T1000 (cell line): ENCODE measurements around the gene SMIM45.
"Not testable (repeated sequence)": the region's sequence is repeated elsewhere in the genome, so short reads cannot be mapped to it uniquely, and the experiment has no call there.

Experiments used
- DNase-seq: peaks from one replicate; lab custom pipeline; 2025; ENCODE audit warnings: mixed read lengths; lab: John Stamatoyannopoulos, UW

The SMIM45 gene

DNA sequence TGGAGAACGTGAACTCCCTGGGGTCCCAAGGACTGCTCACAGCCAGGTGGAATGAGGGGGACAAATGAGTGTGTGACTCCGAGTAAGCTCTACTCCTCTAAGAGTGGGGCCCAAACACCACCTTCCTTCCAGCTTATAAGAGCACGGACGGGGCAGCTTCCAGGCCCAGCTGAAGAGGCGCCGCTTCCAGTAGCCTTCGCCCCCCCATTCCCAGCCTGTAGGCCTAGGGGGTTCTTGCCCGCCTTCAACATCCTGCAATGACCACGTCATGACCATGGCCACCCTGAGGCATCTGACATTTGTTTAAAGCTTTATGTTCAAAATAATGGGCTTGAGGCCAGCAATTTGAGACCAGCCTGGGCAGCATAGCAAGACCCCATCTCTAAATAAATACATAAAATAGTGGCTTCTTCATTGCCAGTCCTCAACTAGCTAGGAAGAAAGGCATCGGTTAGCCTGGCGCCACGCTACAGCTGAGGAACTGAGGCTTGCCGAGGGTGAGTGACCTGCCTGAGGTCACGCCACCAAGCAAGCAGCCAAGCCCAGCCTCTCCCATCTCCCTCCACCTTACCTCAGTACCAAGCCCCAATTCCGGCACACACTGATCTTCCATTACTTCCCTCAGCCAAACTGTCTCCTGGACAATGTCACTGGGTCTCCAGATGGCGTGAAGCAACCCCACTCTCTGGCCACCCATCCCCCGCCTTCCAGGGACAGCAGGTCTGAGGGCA is 17.5 kb upstream of the SMIM45 start:
- no peak for DNase-seq

DNA sequence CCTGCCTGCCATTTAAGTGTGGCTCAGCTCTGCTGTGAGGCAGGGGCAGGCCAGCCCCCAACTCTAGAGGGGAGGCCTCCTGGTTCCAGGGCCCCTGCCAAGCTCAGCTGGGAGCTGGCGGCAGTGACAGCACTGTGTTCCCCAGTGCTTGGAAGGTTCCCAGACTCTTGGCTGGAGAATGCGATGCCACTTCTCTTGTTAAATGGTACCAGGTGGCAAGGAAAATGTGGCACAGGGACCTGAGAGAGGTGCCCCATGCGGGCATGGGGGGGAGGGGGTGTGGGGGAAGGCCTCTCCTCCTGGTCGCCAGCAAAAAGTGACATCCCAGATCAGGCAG is 17.0 kb upstream of the SMIM45 start:
- DNase-seq, result no peak

DNA sequence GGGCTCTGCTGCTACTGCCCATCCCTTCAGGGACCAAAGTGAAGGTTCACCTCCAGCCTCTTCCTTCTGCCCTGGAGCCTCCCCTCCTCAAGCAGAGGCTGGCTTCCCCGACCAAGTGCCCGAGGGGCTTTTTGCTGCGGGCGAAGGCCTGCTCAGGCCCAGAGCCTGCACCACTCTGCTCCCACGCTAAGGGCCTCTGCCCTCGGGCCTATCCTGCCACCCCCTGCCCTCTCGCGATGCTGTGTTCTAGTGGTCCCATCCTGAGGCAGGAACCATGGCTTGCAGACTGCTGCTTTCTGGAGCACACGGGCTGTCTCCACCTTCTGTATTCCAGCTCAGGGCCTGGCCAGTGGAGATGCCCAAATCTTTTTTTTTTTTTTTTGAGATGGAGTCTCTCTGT is 16.4 kb upstream of the SMIM45 start:
- no peak for DNase-seq

DNA sequence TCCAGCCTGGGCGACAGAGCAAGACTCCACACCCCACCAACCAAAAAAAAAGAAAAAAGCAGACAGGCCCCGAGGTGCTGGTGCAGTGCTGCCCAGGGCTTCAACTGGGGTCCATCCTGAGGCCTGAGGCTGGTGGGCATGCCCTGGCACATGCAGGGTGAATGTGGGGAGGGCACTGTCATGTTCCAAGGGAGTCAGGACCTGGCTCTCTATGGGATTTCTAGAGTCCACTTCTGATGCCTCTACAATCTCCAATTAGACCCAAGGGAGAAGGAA is 15.1 kb upstream of the SMIM45 start:
- DNase-seq, result no peak

DNA sequence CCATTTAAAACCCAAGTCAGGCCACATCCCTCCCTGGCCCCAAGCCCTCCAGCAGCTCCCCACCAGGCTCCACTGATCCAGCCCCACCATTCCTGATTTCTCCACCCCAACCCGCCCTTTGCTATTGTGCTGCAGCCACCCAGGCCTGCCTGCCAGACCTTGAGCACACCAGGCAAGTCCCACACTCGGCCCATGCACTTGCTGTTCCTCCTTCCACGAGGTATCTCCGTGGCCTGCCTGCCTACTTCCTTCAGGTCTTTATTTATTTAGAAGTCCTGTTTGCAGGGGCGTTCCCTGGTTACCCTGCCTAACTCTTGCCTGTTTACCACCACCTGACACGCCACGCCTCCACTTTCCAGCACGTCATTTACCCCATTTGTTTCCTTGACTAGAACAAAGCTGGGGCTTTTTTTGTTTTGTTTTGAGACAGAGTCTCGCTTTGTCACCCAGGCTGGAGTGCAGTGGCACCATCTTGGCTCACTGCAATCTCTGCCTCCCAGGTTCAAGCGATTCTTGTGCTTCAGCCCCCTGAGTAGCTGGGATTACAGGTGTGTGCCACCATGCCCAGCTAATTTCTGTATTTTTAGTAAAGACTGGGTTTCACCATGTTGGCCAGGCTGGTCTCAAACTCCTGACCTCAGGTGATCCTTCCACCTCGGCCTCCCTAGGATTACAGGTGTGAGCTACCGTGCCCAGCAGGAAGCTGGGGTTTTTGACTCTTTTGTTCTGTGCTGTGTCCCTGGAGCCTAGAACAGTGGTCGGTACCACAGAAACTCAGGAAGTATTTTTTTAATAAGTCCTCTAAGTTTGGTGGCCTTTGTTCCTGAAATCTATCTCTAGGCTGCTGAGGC is 11.7 kb upstream of the SMIM45 start:
- no peak for DNase-seq

DNA sequence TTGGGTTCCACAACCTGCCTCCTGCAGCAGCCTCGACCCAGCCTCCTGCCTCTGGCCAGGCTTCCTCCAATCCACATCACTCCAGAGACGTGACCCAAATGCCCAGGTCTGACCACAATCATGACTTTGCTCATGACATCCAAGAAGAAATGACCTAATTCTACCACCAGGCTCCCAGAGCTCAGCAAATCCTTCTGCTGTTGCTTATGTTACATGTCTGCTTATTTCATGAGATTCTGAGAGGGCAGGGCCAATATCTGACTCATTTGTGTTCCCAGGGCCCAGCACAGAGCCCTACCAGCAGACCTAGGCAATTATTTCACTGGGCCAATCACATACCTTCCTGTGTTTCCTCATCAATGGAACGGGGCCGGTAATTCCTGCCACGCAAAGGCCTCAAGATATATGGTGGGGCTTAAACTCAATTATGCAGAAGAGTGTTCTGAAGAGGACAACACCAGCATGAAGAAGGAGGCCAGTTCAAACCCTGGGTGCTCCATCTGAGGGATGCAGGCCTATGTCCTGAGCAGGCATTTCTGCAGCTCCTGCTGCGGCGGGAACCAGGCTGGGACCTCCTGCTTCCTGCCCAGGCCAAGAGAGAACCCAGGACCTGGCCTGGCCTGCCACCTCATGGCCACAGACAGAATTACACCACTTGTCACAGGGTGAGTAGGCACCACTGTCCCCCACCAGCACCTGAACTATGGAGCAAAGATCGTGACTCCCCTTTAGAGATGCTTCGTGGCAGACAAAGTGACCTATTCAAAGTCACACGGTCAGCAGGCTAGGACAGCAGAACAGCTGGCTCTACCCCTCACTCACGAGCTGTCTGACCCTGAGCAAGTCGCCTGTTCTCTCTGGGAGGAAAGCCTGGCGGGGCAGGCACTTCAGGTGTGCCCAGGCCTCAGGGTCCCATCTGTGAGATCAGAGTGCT is 10.9 kb upstream of the SMIM45 start:
- peak; percentile 72 for DNase-seq

DNA sequence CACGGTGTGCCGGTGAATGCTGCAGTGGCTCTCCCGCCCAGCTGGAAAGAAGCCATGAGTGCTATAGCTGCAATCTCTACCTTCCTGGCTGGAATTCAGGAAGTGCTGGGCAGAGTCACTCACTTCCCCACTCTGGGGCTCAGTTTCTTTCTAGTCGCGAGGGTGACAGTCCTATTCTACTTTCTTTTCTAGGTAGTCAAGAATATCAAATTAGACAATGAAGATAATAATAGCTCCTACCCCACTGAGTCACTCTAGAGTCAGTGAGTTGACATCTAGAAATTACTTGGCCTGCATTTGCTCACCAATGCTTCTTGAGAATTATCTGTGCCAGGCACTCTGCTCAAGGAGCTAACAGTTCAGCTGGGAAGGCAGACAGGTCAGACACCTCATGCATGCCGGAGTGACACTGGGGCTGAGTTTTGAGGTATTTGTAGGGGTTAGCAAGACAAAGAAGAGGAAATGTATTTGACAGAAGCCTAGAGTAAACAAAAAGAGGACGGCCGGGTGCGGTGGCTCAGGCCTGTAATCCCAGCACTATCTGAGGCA is 8.2 kb upstream of the SMIM45 start:
- no peak for DNase-seq

DNA sequence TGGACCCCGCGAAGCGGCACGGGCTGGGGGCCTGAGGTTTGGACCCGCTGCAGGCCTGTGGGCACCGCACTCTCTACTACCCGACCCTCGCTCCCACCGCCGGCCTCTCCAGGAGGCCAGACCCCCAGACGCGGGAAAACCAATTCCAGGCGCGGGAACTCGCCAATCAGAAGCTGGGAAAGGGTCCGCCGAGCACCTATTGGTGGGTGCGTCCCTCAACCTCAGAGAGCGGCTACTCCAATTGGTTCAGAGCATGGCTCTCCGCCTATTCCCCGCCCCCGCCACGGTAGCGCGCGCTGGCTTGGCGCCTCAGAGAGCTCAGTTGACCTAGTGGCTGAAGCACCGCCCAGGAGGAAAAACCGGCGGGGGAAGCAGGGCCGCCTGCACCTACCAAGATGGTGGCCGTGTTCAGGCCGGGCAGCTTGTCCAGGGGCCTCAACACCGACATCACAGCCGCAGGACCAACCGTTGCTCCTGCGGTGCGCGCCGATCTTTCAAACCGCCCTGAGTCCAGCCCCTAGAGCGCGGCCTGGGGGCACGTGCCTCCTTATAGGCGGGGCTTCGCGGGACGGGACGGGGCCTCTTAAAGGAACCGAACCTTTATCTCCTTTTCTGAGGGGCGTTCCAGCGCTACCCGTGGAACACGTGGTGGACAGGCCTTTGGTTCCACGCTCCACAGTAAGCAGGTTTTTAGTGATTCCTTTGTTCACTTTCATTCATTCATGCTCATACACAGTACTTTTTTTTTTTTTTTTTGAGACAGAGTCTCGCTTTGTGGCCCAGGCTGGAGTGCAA is 5.1 kb upstream of the SMIM45 start, which contains the start of gene CENPM:
Gene CENPM, minus strand, starts transcription at position 524 of the 795 bp plus-strand sequence. Its CDS starts 76 bp downstream, at position 448.
- peak; percentile 92 for DNase-seq

DNA sequence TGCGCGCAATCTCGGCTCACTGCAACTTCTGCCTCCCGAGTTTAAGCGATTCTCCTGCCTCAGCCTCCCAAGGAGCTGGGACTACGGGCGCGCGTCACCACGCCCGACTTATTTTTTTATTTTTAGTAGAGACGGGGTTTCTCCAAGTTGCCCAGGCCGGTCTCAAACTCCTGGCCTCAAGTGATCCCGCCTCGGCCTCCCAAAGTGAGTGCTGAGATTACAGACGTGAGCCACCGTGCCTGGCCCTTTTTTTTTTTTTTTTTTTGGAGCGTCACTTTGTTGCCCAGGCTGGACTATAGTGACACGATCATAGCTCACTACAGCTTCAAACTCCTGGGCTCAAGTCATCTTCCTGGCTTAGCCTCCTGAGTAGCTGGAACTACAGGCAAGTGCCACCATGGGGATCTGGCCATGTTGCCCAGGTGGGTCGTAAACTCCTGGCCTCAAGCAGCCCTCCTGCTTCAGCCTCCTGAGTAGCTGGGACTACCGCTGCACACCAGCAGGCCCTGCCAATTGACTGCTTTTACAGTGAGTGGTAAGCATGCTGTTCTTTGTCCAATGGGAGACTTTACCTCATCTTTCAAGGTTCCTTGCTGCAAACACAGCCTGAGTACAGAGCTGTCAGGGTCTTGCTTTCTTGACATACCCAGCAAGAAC is 4.4 kb upstream of the SMIM45 start:
- DNase-seq, result no peak

DNA sequence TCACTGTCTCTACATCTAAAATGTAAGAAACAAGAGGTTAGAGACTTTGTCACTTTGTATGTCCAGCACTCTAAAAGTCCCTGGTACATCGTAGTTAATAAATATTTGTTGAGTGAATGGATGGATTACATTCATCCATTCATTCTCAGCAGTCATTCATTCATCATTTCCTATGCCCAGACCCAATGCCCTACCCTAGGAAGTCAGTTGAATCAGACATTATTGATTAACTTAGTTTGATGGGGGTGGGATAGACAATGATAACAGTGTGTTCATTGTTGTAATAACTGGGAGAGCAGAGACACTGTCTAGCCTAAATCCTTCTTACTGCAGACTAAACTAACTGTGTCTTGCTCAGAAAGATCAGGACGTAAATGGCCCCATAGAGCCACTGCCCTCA is 3.8 kb upstream of the SMIM45 start:
- no peak for DNase-seq

DNA sequence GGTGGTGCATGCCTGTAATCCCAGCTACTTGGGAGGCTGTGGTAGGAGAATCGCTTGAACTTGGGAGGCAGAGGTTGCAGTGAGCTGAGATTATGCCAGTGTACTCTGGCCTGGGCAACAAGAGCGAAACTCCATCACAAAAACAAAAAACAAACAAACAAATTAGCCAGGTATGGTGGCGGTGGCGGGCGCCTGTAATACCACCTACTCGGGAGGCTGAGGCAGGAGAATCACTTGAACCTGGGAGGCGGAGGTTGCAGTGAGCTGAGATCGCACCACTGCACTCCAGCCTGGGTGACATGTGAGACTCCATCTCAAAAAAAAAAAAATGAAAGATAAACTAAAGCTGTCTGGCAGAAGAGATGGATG is 3.0 kb upstream of the SMIM45 start:
- not testable (repeated sequence) for DNase-seq

DNA sequence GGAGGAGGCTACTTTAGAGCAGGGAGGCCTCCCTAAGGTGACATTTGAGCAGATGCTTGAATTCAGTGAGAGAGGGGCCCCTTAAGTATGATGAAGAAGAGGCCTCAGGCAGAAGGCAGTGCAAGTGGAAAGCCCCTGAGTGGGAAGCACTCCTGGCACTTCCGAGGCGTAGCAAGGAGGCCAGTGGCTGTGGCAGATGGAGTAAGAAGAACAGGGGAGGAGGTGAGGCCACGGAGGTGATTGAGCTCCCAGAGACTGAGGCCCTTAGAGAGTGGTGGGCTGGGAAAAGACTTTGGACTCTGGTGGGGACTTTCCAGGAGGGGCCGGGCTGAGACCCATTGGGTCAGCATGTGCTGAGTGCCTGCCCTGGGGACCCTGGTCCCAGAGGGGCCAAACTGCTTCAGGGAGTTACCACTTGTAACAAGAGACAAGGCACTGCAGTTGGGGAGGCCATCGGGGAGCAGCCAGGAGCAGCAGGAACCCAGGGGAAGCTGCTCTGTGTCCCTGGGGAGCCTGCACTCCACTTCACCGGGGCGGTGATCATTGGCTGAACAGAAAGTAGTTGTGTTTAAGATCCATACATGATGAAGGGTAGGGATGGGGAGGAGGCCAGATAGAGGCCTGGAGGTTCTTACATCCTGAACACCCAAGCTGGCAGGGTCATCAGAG is 2.5 kb upstream of the SMIM45 start:
- DNase-seq, result no peak

DNA sequence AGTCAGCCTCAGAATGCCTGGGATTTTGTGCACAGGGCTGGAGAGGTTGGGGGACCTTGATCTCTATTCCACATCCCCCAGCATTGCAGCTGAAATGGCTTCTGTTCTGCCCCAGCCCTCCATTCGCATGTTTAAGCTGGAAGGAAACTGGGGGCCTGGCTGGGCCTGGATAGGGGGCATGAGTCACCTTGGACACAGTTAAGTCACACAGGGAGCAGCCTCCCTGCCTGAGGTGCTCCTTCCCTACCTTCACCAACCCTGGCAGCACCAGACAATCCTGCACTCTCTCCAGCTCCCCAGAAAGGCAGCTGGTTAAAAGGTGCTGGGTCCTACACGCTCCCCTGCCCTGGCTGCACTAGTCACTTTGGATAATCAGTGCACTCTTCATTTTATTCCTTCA is 763 bp downstream of the SMIM45 start:
- DNase-seq, result no peak

DNA sequence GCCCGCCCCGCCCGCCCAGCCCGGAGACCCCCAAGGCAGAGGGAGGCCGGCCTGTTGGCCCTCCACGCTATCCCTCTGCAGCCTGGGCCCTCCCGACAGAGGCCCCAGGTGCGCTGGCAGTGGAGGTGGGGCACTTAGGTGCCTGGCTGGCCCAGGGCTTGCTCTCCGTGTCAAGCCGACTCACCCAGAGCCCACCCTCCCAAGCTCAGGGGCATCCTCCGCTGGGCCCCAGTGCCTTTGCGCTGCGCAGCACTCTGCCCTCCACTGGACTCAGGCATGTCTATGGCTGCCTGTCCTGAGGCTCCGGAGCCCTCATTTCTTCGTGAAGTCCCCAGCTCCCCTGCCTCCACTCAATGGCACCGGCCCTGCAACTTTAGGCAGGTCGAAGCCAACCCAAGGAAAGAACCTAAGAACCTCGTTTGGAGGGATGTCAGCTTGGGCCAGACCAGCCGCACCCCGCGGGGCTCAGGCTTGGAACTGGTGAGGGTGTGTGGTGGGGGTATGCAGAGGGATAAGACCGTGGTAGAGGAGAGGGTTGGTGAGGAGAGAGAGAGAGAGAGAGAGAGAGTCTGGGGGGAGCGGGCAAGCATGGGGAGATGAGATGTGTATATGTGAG is 6.1 kb downstream of the SMIM45 start:
- no peak for DNase-seq

DNA sequence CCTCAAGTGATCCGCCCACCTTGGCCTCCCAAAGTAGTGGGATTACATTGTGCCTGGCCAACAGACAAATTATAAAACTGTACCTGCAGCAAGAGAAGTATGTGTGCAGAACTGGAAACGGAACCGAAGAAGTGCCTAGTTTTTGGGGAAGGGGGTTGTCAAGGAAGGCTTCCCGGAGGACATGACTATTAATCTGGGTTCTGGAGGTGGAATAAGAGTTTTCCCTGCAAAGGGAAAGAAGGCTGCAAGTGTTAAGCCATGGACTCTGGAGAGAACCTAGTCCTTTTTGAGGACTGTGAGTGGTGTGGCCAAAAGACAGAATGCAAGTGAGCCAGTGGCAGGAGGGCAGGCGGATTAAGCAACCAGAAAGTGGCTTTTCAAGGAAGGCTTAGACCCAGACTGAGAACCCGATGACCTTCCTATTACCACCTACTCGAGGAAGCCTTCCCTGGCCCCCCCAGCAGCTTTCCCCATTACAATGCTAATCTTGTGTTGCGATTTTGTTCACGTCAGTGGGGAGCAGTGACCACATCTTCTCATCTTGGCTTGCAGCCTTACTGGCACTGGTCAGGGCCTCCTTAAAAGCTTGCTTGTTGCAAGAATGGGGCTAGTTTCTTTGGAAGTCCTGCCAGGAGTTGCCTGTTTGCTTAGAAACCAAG is 11.6 kb downstream of the SMIM45 start:
- DNase-seq, result no peak

DNA sequence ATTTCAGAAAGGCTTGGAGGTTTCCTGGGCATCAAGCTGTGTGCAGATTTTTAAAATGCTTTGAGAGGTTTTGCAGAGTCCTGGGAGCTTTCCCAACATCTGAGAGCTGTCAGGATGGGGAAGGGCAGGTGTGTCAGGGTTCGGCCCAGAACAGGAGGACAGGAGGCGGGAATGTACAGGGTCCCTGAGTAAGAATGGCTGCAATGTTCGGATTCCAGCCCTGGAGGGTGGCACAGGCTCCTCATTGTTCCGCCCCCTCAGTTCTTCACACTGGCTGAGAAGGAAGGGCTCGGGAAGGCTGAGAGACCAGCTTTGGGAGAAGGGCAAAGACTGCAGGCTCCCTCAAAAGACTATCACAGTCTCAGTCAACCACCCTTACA is 12.2 kb downstream of the SMIM45 start:
- no peak for DNase-seq

DNA sequence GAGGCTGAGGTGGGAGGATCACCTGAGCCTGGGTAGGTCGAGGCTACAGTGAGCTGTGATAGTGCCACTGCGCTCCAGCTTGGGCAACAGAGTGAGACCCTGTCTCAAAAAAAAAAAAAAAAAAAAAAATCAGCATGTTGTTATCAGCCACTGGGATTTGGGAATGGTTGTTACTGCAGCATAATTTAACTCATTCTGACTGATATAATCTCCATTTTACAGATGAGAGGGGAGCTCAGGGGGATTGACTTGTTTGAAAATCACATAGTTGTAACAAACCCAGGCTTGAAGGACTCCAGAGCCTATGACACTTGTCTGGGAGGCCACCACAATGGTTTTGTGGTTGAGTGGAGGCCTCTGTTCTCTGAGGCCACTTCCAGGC is 14.3 kb downstream of the SMIM45 start:
- no peak for DNase-seq

DNA sequence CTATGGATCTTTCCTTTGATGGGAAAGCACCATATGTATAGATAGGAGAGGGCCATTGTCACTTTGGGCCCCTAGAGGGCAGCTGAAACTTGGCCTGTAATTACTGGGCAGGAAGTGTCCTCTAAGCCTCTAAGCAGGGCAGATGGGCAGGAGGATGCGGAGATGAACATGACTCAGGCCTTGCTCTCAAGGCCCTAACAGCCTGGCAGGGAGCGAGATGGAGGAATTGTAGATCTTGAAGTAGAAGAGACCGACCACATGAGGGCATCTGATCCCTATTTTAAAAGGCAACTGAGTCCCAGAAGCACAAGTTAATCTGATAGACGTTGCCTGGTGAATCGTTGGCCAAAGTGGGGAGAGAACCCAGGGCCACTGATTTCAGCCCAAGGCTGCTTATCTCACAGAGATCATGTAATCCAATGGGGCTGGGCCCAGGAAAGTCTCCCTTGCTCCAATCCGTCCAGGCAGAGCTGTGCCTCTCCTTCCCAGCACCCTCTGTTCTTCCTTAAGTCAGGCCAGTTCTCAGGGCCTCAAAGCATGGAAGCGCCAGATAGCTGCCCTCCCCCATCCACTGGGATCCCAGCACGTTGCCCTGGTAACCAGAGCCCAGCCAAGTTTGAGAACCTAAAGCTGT is 14.8 kb downstream of the SMIM45 start:
- peak; percentile 8 for DNase-seq

DNA sequence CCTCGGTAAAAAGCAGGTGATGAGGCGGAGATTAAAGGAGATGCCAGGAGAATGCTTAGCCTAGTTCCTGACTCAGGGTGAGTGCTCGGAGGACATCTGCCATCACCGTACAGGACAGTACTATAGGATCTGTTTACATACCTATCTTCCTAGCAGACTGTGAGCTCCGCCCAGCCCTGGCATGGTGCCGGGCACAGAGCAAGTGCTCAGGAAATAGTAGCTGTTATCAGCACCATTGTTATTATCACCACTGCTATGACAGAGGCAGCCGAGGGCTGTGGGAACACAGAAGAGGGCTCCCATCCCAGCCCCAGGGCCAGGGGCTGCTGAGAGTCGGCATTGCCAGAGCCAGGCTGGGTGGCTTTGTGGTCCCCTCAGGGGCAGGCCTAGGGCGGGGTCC is 16.7 kb downstream of the SMIM45 start:
- DNase-seq, result no peak
